Naive thymus-derived CD8-positive, alpha-beta T cell (primary cell): Measurements from ENCODE around the gene RAP1A. TPM values are rescaled to one million over a fixed set of nuclear protein-coding genes. Genes with fewer than 3 reads are reported as not detected.

Experiments used
- ATAC-seq, 2 donors: fragments of 150-1000 bp; cut with Tn5 transposase in 1 of 2; sonication (Bioruptor Pico), chemical (Tn5 transposase) in 1 of 2; 1 replicate in 1 of 2; 2 replicates in 1 of 2; pipeline ENCODE4 v1.10.0; 2021; ENCODE audit warnings: mild to moderate bottlenecking in 2 of 2, moderate library complexity in 2 of 2
- POLR2A ChIA-PET: fragments of 350-600 bp; sonication (Branson Sonifier 250); formaldehyde crosslinking; loops from one replicate; lab custom pipeline; 2021; ENCODE audit warnings: antibody characterized with exemption; lab: Charles Lee
- DNase-seq, 10 donors: peaks; one replicate each; pipeline versions ENCODE4 v3.0.0 to v3.0.0-alpha.2; 2020 to 2022
- H3K27ac Mint-ChIP-seq, 10 donors: one replicate each; pipeline ENCODE4 v1.8.0; 2020 to 2022; ENCODE audit warnings: mild to moderate bottlenecking in 10 of 10, mixed read lengths in 10 of 10, moderate library complexity in 4 of 10, inconsistent platforms in 1 of 10
- H3K27me3 Mint-ChIP-seq, 5 donors: one replicate each; pipeline ENCODE4 v1.8.0; 2021 to 2022; ENCODE audit warnings: mixed read lengths in 5 of 5
- H3K36me3 Mint-ChIP-seq, 3 donors: one replicate each; pipeline ENCODE4 v1.8.0; 2020 to 2022; ENCODE audit warnings: mixed read lengths in 3 of 3, mild to moderate bottlenecking in 2 of 3, inconsistent platforms in 1 of 3
- H3K4me1 Mint-ChIP-seq, 4 donors: one replicate each; pipeline ENCODE4 v1.8.0; 2021 to 2022; ENCODE audit warnings: mixed read lengths in 4 of 4
- H3K4me3 Mint-ChIP-seq, 10 donors: one replicate each; pipeline ENCODE4 v1.8.0; 2020 to 2022; ENCODE audit warnings: mild to moderate bottlenecking in 10 of 10, mixed read lengths in 10 of 10, moderate library complexity in 6 of 10, inconsistent platforms in 1 of 10
- H3K9me3 Mint-ChIP-seq, 9 donors: one replicate each; pipeline ENCODE4 v1.8.0; 2020 to 2022; ENCODE audit warnings: mixed read lengths in 9 of 9, mild to moderate bottlenecking in 3 of 9, inconsistent platforms in 1 of 9, moderate library complexity in 1 of 9
- polyA plus RNA-seq, 3 donors: library from polyadenylated mRNA; unstranded; fragments of 300-500 nt; fragmentation: Illumina TruSeq; gene quantifications; one replicate each; pipeline ENCODE4 v1.2.3, GENCODE V29; 2021
- total RNA-seq, 8 experiments: library from RNA in 2 of 8; stranded (reverse) in 2 of 8; gene quantifications; one replicate each; pipeline ENCODE4 v1.2.3 and lab custom pipeline; 2021 to 2026

The RAP1A gene
- total and polyA plus RNA-seq, 5 experiments from 2014 or later: 43.4 to 130 (median 53.9) TPM

DNA sequence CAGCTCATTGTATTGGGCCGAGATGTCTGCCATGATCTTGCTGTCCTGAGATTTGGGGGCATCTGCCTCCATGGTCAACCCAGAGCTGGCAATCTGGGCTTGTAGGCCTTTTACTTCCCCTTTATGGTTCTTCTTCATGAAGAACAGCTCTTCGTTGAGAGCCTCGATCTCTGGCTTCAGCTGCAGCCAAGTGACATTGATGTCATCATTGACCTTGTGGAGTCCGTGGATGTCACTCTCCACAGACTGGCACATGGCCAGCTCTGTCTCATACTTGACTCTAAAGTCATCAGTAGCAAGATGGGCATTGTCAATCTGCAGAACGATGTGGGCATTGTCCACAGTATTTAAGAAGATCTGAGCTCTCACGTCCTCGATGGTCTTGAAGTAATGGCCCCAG lies 29.2 kb downstream of the RAP1A start:
- POLR2A ChIA-PET: interaction anchor here (1.3 to 2.2 kb wide), 4 partner anchors 10 to 56 kb away, joined by 3 to 8 read pairs (median 6); no protein-coding TSS in a partner anchor
- peaks cover 38 to 88% (median 80%) of the 10 kb centered on the region in 4 donors for H3K4me1 Mint-ChIP-seq
- peak overlapping the region in 9 of 10 donors; percentile 42 to 85 (median 60) for H3K4me3 Mint-ChIP-seq
- H3K9me3 Mint-ChIP-seq: no peaks in the 10 kb centered on the region
- no peak for DNase-seq
- no peak for ATAC-seq
- H3K27ac Mint-ChIP-seq: peak overlapping the region; percentile 73 to 94 (median 84)
- H3K27me3 Mint-ChIP-seq: no peaks in the 10 kb centered on the region
- peaks cover 0 to 33% (median 2%) of the 10 kb centered on the region in 3 donors for H3K36me3 Mint-ChIP-seq

DNA sequence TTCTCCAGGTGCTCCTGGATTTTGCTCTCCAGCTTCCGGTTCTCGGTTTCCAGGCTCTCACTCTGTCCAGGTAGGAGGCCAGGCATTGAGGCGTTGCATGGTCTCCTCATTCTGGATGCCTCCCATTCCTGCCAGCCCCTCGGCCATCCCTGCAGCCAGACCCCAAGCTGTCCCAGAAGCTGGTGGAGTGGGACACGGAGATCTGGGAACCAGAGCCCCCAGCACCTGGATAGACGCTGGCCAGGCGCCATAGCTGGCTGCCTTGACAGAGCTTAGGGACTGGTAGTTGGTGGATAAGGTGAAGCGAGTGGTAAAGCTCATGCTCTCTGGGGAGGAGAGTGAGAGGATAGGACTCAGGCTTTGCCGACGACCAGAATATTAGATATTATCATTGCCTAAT lies 29.6 kb downstream of the RAP1A start:
- Mint-ChIP-seq H3K27ac (peak overlapping the region in 8 of 10 donors; percentile 72 to 92 (median 80)), H3K27me3 (no peaks in the 10 kb centered on the region), H3K4me3 (peak overlapping the region in 6 of 10 donors; percentile 40 to 71 (median 64)), H3K36me3 (peaks cover 0 to 32% (median 0%) of the 10 kb centered on the region in 3 donors), H3K9me3 (no peaks in the 10 kb centered on the region), H3K4me1 (peaks cover 39 to 88% (median 81%) of the 10 kb centered on the region in 4 donors)
- POLR2A ChIA-PET: interaction anchor here (1.3 to 2.2 kb wide), 4 partner anchors 10 to 56 kb away, joined by 3 to 8 read pairs (median 6); no protein-coding TSS in a partner anchor
- DNase-seq (no peak), ATAC-seq (no peak)

DNA sequence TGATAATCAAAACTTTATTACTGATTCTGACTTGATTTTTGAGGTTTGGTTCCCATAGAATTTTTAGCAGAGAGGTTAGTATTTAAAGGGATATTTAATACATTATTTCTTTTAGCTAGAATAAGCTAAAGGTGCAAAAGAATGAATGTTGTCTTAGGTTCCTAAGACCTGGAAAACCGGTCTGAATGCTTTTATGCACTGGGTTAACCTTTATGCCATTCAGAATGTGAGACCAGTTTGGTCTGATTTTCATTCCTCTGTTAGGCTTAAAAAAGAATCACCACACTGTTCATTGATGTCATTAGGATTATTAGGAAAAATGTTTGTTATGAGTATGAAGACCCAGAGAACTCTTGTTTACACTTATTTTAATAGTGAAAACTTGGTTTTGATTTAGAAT lies 30.1 kb downstream of the RAP1A start:
- POLR2A ChIA-PET: interaction anchor here (1.6 kb wide), 1 partner anchor 11 kb away, joined by 8 read pairs; no protein-coding TSS in a partner anchor
- no peak for DNase-seq
- Mint-ChIP-seq H3K36me3 (peaks cover 0 to 30% (median 0%) of the 10 kb centered on the region in 3 donors), H3K27ac (peak overlapping the region in 4 of 10 donors; percentile 72 to 92 (median 78)), H3K9me3 (no peaks in the 10 kb centered on the region), H3K4me3 (peak overlapping the region in 1 of 10 donors; percentile 15), H3K27me3 (no peaks in the 10 kb centered on the region), H3K4me1 (peaks cover 36 to 86% (median 80%) of the 10 kb centered on the region in 4 donors)
- no peak for ATAC-seq

DNA sequence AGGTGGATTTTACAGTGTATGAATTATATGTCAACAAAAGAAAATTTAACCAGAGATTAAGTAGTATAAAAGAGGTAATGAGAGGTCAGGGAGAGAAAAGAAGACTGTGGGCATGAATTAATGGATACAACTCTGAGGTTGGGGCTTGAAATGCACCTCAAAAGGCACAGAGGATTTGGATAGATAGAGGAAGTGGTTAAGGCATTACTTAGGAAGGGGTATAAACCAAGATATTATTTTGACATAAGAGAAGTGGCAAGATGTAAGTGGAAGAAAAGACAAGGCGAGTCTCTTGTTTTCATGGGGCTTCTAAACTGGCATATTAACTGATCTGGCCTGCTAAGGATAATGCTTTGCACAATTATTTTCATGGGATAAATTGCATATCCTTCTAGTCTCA lies 34.1 kb downstream of the RAP1A start:
- peak overlapping the region in 6 of 10 donors; percentile 5 to 60 (median 31) for H3K4me3 Mint-ChIP-seq
- H3K9me3 Mint-ChIP-seq: no peaks in the 10 kb centered on the region
- H3K36me3 Mint-ChIP-seq: peaks cover 0 to 19% (median 0%) of the 10 kb centered on the region in 3 donors
- ATAC-seq: peak; percentile 30 to 44
- peak overlapping the region in 9 of 10 donors; percentile 11 to 83 (median 58) for H3K27ac Mint-ChIP-seq
- POLR2A ChIA-PET: interaction anchor here (0.6 kb wide), 1 partner anchor 136 kb away, joined by 4 read pairs; no protein-coding TSS in a partner anchor
- DNase-seq: peak in 1 of 10 donors; percentile 4
- H3K27me3 Mint-ChIP-seq: no peaks in the 10 kb centered on the region
- peaks cover 29 to 76% (median 66%) of the 10 kb centered on the region in 4 donors for H3K4me1 Mint-ChIP-seq

DNA sequence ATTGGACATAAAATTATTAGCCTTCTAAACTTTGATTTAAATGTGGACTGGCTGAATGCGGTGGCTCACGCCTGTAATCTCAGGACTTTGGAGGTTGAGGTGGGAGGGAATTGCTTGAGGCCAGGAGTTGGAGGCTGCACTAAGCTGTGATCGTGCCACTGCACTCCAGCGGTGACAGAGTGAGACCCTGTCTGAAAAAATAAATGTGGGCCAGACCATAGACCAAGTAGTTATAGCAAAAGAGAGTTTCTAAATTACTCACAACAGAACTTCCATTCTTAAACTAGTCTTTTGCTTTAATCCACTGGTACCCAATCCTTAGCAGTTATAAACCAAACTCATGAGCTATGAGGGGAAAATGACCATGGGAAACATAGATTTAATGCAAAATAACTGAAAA lies 35.2 kb downstream of the RAP1A start:
- Mint-ChIP-seq H3K9me3 (no peaks in the 10 kb centered on the region), H3K4me3 (no peak overlapping the region), H3K27me3 (no peaks in the 10 kb centered on the region), H3K27ac (peak overlapping the region in 7 of 10 donors; percentile 25 to 89 (median 61)), H3K4me1 (peaks cover 26 to 67% (median 58%) of the 10 kb centered on the region in 4 donors), H3K36me3 (peaks cover 0 to 22% (median 0%) of the 10 kb centered on the region in 3 donors)
- POLR2A ChIA-PET: interaction anchor here (0.8 kb wide), 1 partner anchor 62 kb away, joined by 6 read pairs; no protein-coding TSS in a partner anchor
- ATAC-seq (no peak), DNase-seq (no peak)

DNA sequence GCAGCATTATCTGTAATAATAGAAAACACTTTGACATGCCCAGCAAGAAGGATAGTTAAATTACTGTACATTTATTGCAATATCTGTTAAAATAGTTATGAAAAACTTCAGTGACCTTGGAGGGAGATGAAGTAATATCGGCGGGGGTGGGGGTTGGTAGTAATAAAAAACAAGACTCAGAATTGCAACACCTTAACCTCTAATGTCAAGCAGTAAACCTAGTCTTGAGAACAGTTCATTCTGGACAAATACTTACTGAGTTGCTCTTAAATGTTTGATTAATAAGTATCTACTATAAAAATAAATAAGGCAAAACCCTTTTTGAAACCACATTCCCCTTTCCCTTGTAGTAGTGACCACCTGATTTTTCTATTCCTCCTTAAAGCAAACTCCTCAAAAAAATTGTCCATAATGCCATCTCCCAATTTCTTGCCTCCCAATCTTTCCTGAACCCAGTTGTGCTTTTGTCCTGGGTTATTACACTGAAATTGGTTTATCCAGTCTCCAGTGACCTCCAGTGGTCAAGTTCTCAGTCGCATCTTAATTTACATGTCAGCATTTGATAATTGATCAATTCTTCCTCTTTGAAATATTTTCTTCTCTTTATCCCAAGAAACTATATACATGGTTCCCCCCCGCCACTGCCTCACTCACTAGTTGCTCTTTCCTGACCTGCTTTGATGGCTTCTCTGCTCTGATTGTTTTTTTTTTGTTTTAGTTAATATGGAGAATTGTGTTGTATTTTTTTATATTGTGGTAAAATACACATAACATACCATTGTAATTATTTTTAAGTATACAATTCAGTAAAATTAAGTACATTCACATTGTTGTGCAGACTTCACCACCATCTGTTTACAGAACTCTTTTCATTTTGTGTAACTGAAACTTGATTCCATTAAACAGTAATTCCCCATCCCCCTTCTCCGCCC lies 36.8 kb downstream of the RAP1A start:
- DNase-seq: peak in 4 of 10 donors; percentile 20 to 35 (median 30)
- peaks cover 22 to 56% (median 46%) of the 10 kb centered on the region in 4 donors for H3K4me1 Mint-ChIP-seq
- H3K27ac Mint-ChIP-seq: peak overlapping the region; percentile 4 to 74 (median 52)
- POLR2A ChIA-PET: interaction anchor here (0.7 kb wide), 1 partner anchor 454 kb away, joined by 8 read pairs; no protein-coding TSS in a partner anchor
- no peaks in the 10 kb centered on the region for H3K9me3 Mint-ChIP-seq
- ATAC-seq: no peak
- H3K36me3 Mint-ChIP-seq: peaks cover 0 to 14% (median 0%) of the 10 kb centered on the region in 3 donors
- peak overlapping the region in 6 of 10 donors; percentile 3 to 39 (median 10) for H3K4me3 Mint-ChIP-seq
- no peaks in the 10 kb centered on the region for H3K27me3 Mint-ChIP-seq

DNA sequence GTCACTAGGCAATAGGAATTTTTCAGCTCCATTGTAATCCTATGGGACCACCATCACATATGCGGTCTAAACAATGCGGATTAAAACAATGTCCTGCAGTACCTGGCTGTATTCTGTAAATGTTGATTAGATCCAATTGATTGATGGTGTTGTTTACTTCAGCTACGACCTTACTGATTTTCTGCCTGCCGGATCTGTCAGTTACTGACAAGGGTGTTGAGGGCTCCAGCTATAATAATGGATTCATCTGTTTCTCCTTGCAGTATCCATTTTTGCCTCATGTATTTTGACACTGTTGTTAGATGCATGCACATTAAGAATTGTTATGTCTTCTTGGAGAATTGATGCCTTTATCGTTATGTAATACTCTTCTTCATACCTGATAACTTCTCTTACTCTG lies 39.0 kb downstream of the RAP1A start:
- Mint-ChIP-seq H3K27ac (peak overlapping the region in 8 of 10 donors; percentile 11 to 82 (median 79)), H3K4me3 (peak overlapping the region in 3 of 10 donors; percentile 19 to 51 (median 37)), H3K4me1 (peaks cover 18 to 57% (median 47%) of the 10 kb centered on the region in 4 donors), H3K9me3 (no peaks in the 10 kb centered on the region), H3K27me3 (no peaks in the 10 kb centered on the region), H3K36me3 (peaks cover 0 to 6% (median 0%) of the 10 kb centered on the region in 3 donors)
- DNase-seq (no peak), ATAC-seq (no peak)
- POLR2A ChIA-PET: interaction anchor here (0.7 to 1.0 kb wide), 2 partner anchors 30 to 151 kb away, joined by 3 to 6 read pairs; no protein-coding TSS in a partner anchor

DNA sequence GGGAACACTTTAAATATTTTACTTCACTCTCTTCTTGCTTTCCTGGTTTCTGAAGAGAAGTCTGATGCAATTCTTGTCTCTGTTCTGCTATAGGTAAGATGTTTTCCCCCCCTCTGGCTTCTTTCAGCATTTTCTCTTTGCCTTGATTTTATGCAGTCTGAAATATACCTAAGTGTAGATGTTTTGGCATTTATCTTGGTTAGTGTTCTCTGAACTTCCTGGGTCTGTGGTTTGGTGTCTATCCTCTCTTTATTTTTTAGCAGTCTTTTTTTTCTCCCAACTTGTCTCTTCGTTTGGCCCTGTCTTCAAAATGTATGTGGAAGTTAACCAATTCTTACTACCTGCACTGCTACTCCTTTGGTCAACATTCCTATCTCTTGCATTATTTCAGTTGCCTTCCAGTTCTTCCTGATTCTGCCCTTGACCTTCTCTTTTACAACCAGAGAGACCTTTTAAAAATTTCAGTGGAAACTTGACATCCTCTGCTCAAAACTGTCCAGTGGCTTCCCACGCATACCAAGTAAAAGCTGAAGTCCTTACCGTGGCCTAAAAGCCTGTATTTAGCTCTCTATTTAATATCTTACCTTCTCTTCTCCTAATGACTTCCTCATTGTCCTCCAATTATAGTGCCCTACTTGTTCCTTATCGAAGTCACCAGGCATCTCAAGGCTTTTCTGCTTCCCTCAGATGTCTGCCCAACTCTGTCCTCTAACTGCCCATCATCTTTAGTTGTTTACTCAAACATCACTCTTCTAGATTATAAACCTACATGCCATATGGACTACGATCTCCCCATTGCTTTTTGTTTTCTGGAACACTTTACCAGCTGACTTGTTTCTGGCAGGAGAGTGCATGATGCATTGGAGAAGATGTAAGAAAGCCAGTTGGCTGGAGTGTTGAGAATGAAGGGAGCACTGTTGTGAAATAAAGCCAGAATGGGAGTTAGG lies 40.9 kb downstream of the RAP1A start:
- no peaks in the 10 kb centered on the region for H3K27me3 Mint-ChIP-seq
- no peak overlapping the region for H3K4me3 Mint-ChIP-seq
- POLR2A ChIA-PET: interaction anchor here (2.5 kb wide), 1 partner anchor 12 kb away, joined by 8 read pairs; no protein-coding TSS in a partner anchor
- H3K4me1 Mint-ChIP-seq: peaks cover 25 to 60% (median 49%) of the 10 kb centered on the region in 4 donors
- DNase-seq (peak in 3 of 10 donors; percentile 20 to 51 (median 37)), ATAC-seq (peak; percentile 76)
- no peak overlapping the region for H3K27ac Mint-ChIP-seq
- no peaks in the 10 kb centered on the region for H3K9me3 Mint-ChIP-seq
- H3K36me3 Mint-ChIP-seq: peaks cover 0 to 4% (median 0%) of the 10 kb centered on the region in 3 donors

DNA sequence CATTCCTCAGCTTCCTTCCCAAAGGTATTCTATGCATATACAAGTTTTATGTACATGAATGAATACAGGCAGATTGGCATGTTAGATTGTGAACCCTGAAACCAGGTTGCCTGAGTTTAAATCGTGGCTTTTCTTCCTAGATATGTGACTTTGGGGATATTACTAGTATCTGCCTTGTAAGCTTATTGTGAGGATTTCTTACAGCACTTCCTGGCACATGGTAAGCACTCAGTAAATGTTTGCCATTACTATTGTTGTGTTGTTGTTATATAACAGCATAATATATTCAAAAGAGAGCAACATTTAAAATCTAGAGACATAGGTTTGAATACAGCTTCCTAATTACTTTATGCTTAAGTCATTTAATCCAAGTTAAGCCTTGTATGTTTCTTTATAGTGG lies 45.1 kb downstream of the RAP1A start:
- peaks cover 30 to 70% (median 62%) of the 10 kb centered on the region in 4 donors for H3K4me1 Mint-ChIP-seq
- POLR2A ChIA-PET: interaction anchor here (0.5 to 1.3 kb wide), 2 partner anchors 40 to 157 kb away, joined by 3 to 5 read pairs; no protein-coding TSS in a partner anchor
- no peaks in the 10 kb centered on the region for H3K9me3 Mint-ChIP-seq
- DNase-seq (no peak), ATAC-seq (peak in 1 of 2 donors; percentile 18)
- peak overlapping the region in 9 of 10 donors; percentile 1 to 89 (median 76) for H3K27ac Mint-ChIP-seq
- peak overlapping the region in 8 of 10 donors; percentile 11 to 64 (median 50) for H3K4me3 Mint-ChIP-seq
- H3K27me3 Mint-ChIP-seq: no peaks in the 10 kb centered on the region
- H3K36me3 Mint-ChIP-seq: peaks cover 0 to 20% (median 6%) of the 10 kb centered on the region in 3 donors

DNA sequence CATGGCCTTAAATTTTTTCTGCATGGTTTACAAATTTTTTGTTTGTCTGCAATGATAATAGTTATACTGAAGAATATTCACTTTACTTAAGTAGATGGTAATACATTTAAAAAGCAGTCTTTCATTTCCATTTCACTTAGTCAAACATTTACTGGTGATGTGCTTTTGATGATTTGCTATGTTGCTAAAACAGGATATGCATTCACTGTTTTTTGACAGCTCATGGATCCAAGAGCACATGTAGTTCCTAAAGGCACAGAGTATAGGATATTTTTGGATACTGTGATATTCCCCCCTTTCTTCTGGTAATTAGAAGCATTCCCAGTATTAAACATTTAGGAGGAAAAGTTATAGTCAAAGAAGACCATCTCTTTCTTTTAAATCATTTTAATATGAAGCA lies 45.9 kb downstream of the RAP1A start:
- Mint-ChIP-seq H3K27me3 (no peaks in the 10 kb centered on the region), H3K27ac (peak overlapping the region in 6 of 10 donors; percentile 2 to 89 (median 68)), H3K36me3 (peaks cover 0 to 20% (median 6%) of the 10 kb centered on the region in 3 donors), H3K4me1 (peaks cover 36 to 78% (median 70%) of the 10 kb centered on the region in 4 donors), H3K4me3 (no peak overlapping the region), H3K9me3 (no peaks in the 10 kb centered on the region)
- ATAC-seq (no peak), DNase-seq (no peak)
- POLR2A ChIA-PET: interaction anchor here (1.2 kb wide), 1 partner anchor 158 kb away, joined by 3 read pairs; no protein-coding TSS in a partner anchor

DNA sequence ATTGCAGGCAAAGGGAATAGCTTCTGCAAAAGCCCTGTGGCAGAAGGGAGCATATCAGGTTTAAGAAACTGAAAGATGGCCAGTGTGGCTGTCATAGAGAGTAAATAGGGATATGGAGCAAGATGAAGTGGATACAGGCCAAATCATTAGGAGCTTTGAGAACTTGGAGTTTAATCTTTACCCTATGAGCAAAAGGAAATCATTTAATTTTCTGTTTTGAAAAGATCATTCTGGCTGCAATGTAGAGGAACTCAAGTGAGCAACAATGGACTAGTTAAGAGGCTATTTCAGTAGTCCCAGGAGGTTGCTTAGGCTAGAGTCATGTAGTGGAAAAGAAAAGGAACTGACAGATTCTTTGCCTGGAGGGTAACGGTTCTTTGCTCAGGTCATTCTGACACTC lies 47.2 kb downstream of the RAP1A start:
- no peaks in the 10 kb centered on the region for H3K27me3 Mint-ChIP-seq
- POLR2A ChIA-PET: interaction anchor here (1.2 kb wide), 1 partner anchor 159 kb away, joined by 3 read pairs; no protein-coding TSS in a partner anchor
- peaks cover 38 to 87% (median 80%) of the 10 kb centered on the region in 4 donors for H3K4me1 Mint-ChIP-seq
- no peak overlapping the region for H3K4me3 Mint-ChIP-seq
- DNase-seq (no peak), ATAC-seq (no peak)
- H3K27ac Mint-ChIP-seq: peak overlapping the region in 8 of 10 donors; percentile 14 to 63 (median 44)
- no peaks in the 10 kb centered on the region for H3K9me3 Mint-ChIP-seq
- H3K36me3 Mint-ChIP-seq: peaks cover 0 to 20% (median 6%) of the 10 kb centered on the region in 3 donors
